H1 (cell line): ENCODE data around the gene MEF2C. TPM values are rescaled to one million over a fixed set of nuclear protein-coding genes. Genes with fewer than 3 reads are reported as not detected.
A peak's percentile ranks its signal among the peaks of the same experiment; 100 is the strongest.

Experiments
- CTCF ChIA-PET: fragments of 300-600 bp; sonication (Branson Sonifier 250); formaldehyde crosslinking; loops from one replicate; lab custom pipeline; 2021; ENCODE audit not compliant: partially characterized antibody; lab: Charles Lee
- POLR2A ChIA-PET: fragments of 300-600 bp; sonication (Branson Sonifier 250); formaldehyde crosslinking; loops from one replicate; lab custom pipeline; 2021; ENCODE audit warnings: inconsistent platforms; ENCODE audit not compliant: partially characterized antibody; lab: Charles Lee
- DNase-seq, 2 experiments: peaks; one replicate each; pipeline versions ENCODE4 v3.0.0 to v3.0.0-alpha.2; 2010 to 2022; ENCODE audit warnings: low spot score in 2 of 2, low read depth in 1 of 2, mixed read lengths in 1 of 2
- FAIRE-seq: peaks from 2 replicates; lab custom pipeline; 2011; peaks lifted over from hg19 to GRCh38; lab: Jason Lieb, UNC
- H2AFZ ChIP-seq: 2 replicates; pipeline ENCODE4 v1.8.1; 2012; ENCODE audit warnings: low read length, inconsistent platforms
- H2AK5ac ChIP-seq: 2 replicates; pipeline ENCODE4 v1.6.1; 2013; ENCODE audit warnings: low read depth, low read length
- H2BK120ac ChIP-seq: replicated peaks from 2 replicates; pipeline ENCODE3; 2013; ENCODE audit warnings: low read depth, low read length, inconsistent platforms
- H2BK12ac ChIP-seq: 2 replicates; pipeline ENCODE4 v1.6.1; 2013; ENCODE audit warnings: low read depth, low read length
- H2BK15ac ChIP-seq: 2 replicates; pipeline ENCODE4 v1.6.1; 2013; ENCODE audit warnings: low read length
- H2BK20ac ChIP-seq: 2 replicates; pipeline ENCODE4 v1.6.1; 2013; ENCODE audit warnings: low read length
- H2BK5ac ChIP-seq: 2 replicates; pipeline ENCODE4 v1.6.1; 2013; ENCODE audit warnings: low read depth, low read length
- H3K14ac ChIP-seq: 2 replicates; pipeline ENCODE4 v1.6.1; 2013; ENCODE audit warnings: inconsistent platforms; ENCODE audit not compliant: insufficient read length
- H3K18ac ChIP-seq: 2 replicates; pipeline ENCODE4 v1.6.1; 2013; ENCODE audit warnings: low read length; ENCODE audit errors: extremely low read depth
- H3K23ac ChIP-seq: 2 replicates; pipeline ENCODE4 v1.6.1; 2013; ENCODE audit warnings: inconsistent platforms; ENCODE audit not compliant: insufficient read length
- H3K23me2 ChIP-seq: 2 replicates; pipeline ENCODE4 v1.6.1; 2013; ENCODE audit warnings: low read depth, low read length
- H3K27ac ChIP-seq: 2 replicates; pipeline ENCODE4 v1.6.1; 2011; ENCODE audit warnings: low read depth, low read length, inconsistent platforms
- H3K27me3 ChIP-seq, 4 experiments: replicated peaks in 1 of 4; 1 replicate in 1 of 4; 2 replicates in 3 of 4; pipeline versions ENCODE4 v1.6.1 to v1.8.1; 2011 to 2013; ENCODE audit warnings: low read length in 3 of 4, mild to moderate bottlenecking in 3 of 4, inconsistent platforms in 2 of 4, mixed read lengths in 2 of 4, moderate library complexity in 1 of 4; ENCODE audit not compliant: control insufficient read depth in 3 of 4, insufficient read depth in 3 of 4; ENCODE audit errors: extremely low read depth in 1 of 4
- H3K36me3 ChIP-seq, 4 experiments: 2 replicates each; pipeline versions ENCODE4 v1.6.1 to v1.8.1; 2011 to 2013; ENCODE audit warnings: mild to moderate bottlenecking in 4 of 4, low read length in 3 of 4, moderate library complexity in 2 of 4, control low read depth in 1 of 4, inconsistent platforms in 1 of 4; ENCODE audit not compliant: insufficient read depth in 4 of 4, control insufficient read depth in 2 of 4
- H3K4ac ChIP-seq: replicated peaks from 2 replicates; pipeline ENCODE3; 2013; ENCODE audit warnings: low read length, low read depth, mixed read lengths, inconsistent platforms; ENCODE audit not compliant: insufficient read length
- H3K4me1 ChIP-seq, 4 experiments: replicated peaks in 1 of 4; 1 replicate in 1 of 4; 2 replicates in 3 of 4; pipeline versions ENCODE4 v1.6.1 to v1.8.1; 2011 to 2013; ENCODE audit warnings: low read length in 3 of 4, inconsistent platforms in 2 of 4, mixed read lengths in 1 of 4; ENCODE audit not compliant: insufficient read depth in 4 of 4, control insufficient read depth in 3 of 4
- H3K4me2 ChIP-seq, 2 experiments: 2 replicates each; pipeline versions ENCODE4 v1.6.1 to v1.8.1; 2011 to 2013; ENCODE audit warnings: low read depth in 2 of 2, low read length in 2 of 2, control low read depth in 1 of 2, inconsistent platforms in 1 of 2, mild to moderate bottlenecking in 1 of 2; ENCODE audit not compliant: insufficient read depth in 1 of 2
- H3K4me3 ChIP-seq, 4 experiments: fragments of 200-600, 300-600 bp in 1 of 4; sonication (generic), shearing (Covaris generic), sonication (Bioruptor Twin) in 1 of 4; 2 replicates each; pipeline versions ENCODE4 v1.5.1 to v1.8.1; 2011 to 2016; ENCODE audit warnings: low read length in 4 of 4, low read depth in 3 of 4, control low read depth in 2 of 4, inconsistent platforms in 2 of 4, mild to moderate bottlenecking in 2 of 4, mixed read lengths in 1 of 4, moderate library complexity in 1 of 4; ENCODE audit not compliant: insufficient read depth in 2 of 4; ENCODE audit errors: extremely low read depth in 1 of 4
- H3K56ac ChIP-seq: replicated peaks from 2 replicates; pipeline ENCODE3; 2013; ENCODE audit warnings: low read depth, mild to moderate bottlenecking, mixed read lengths, low read length, inconsistent platforms; ENCODE audit not compliant: insufficient read length
- H3K79me1 ChIP-seq: 2 replicates; pipeline ENCODE4 v1.6.1; 2013; ENCODE audit warnings: low read depth, low read length, control low read depth
- H3K79me2 ChIP-seq, 2 experiments: 2 replicates each; pipeline versions ENCODE4 v1.6.1 to v1.8.1; 2012 to 2013; ENCODE audit warnings: low read length in 2 of 2, mild to moderate bottlenecking in 2 of 2, inconsistent platforms in 1 of 2; ENCODE audit not compliant: insufficient read depth in 2 of 2, control insufficient read depth in 1 of 2
- H3K9ac ChIP-seq, 4 experiments: replicated peaks in 1 of 4; 1 replicate in 1 of 4; 2 replicates in 3 of 4; pipeline versions ENCODE4 v1.6.1 to v1.8.1; 2011 to 2013; ENCODE audit warnings: low read depth in 3 of 4, low read length in 3 of 4, control low read depth in 2 of 4, mild to moderate bottlenecking in 2 of 4, moderate library complexity in 2 of 4, inconsistent platforms in 1 of 4; ENCODE audit errors: extremely low read depth in 1 of 4
- H3K9me3 ChIP-seq, 2 experiments: 2 replicates each; pipeline versions ENCODE4 v1.6.1 to v1.8.1; 2012 to 2013; ENCODE audit warnings: mild to moderate bottlenecking in 2 of 2, moderate library complexity in 2 of 2, control low read depth in 1 of 2, inconsistent platforms in 1 of 2, low read depth in 1 of 2, low read length in 1 of 2, mixed read lengths in 1 of 2; ENCODE audit not compliant: insufficient read depth in 2 of 2
- H4K20me1 ChIP-seq, 2 experiments: replicated peaks in 1 of 2; 2 replicates each; pipeline versions ENCODE3 to v1.8.1; 2011 to 2013; ENCODE audit warnings: inconsistent platforms in 2 of 2, low read length in 2 of 2, mild to moderate bottlenecking in 1 of 2; ENCODE audit not compliant: insufficient read depth in 2 of 2, control insufficient read depth in 1 of 2
- H4K5ac ChIP-seq: 2 replicates; pipeline ENCODE4 v1.6.1; 2013; ENCODE audit warnings: low read length, low read depth, mixed read lengths, inconsistent platforms; ENCODE audit not compliant: insufficient read length
- H4K8ac ChIP-seq: 2 replicates; pipeline ENCODE4 v1.8.0; 2013; ENCODE audit warnings: mild to moderate bottlenecking, moderate library complexity, low read length, inconsistent platforms; ENCODE audit not compliant: insufficient read depth; ENCODE audit errors: extremely low read depth
- H4K91ac ChIP-seq: replicated peaks from 2 replicates; pipeline ENCODE3; 2013; ENCODE audit warnings: low read length, mixed read lengths, inconsistent platforms; ENCODE audit not compliant: insufficient read length
- CEBPB ChIP-seq: IDR thresholded peaks from 2 replicates; pipeline ENCODE4 v1.6.1; 2012; ENCODE audit warnings: low read depth, low read length
- CTCF ChIP-seq, 3 experiments: IDR thresholded peaks; 1 replicate in 2 of 3; 2 replicates in 1 of 3; pipeline versions ENCODE4 v1.5.1 to v1.6.1; 2011; ENCODE audit warnings: low read length in 3 of 3, mild to moderate bottlenecking in 3 of 3, inconsistent platforms in 2 of 3, low read depth in 1 of 3, moderate library complexity in 1 of 3; ENCODE audit not compliant: insufficient read depth in 1 of 3; ENCODE audit errors: control extremely low read depth in 1 of 3
- JUN ChIP-seq: IDR thresholded peaks from 2 replicates; pipeline ENCODE4 v1.6.1; 2011; ENCODE audit warnings: low read depth, mild to moderate bottlenecking, improper control_type of control experiment, low read length
- MAFK ChIP-seq: IDR thresholded peaks from 2 replicates; pipeline ENCODE4 v1.6.1; 2012; ENCODE audit warnings: low read depth, mild to moderate bottlenecking, improper control_type of control experiment, low read length
- RNF2 ChIP-seq: fragments of 200-900, 300-1000 bp; sonication (generic); IDR thresholded peaks from 2 replicates; pipeline ENCODE4 v1.7.1; 2016; ENCODE audit warnings: borderline replicate concordance, low read depth, mild to moderate bottlenecking, antibody characterized with exemption, low read length; ENCODE audit not compliant: poor library complexity, severe bottlenecking; ENCODE audit errors: missing control alignments
- WGBS, 2 experiments: shearing (Covaris generic) in 1 of 2; methylation state at CpG; one replicate each; pipeline versions ENCODE4 v1.1.6 to v1.1.7; 2013 to 2015; ENCODE audit warnings: low lambda C conversion rate in 2 of 2, mixed read lengths in 2 of 2, inconsistent platforms in 1 of 2, low coverage in 1 of 2, missing lambda C conversion rate in 1 of 2; ENCODE audit not compliant: insufficient replicate concordance in 2 of 2, insufficient coverage in 1 of 2, insufficient read length in 1 of 2; ENCODE audit errors: extremely low coverage in 1 of 2, missing lambda C conversion rate in 1 of 2; 5-methylcytosine and 5-hydroxymethylcytosine counted together
- polyA plus RNA-seq, 7 experiments: library from polyadenylated mRNA; depleted of rRNA in 3 of 7; stranded (reverse) in 5 of 7; unstranded in 2 of 7; fragments of >200 nt in 5 of 7; fragments of 200-250 nt in 2 of 7; gene quantifications; 1 replicate in 5 of 7; 2 replicates in 1 of 7; 4 replicates in 1 of 7; pipeline versions ENCODE4 v1.2.1 to v1.2.3, GENCODE V29; 2011 to 2013; ENCODE audit warnings: missing spikeins in 2 of 7, mixed read lengths in 2 of 7
- total RNA-seq: library from RNA; stranded (reverse); fragmentation: NEBNext Ultra II Directional; extraction: Animal tissue kit (Norgen Biotek cat#: 25700); gene quantifications from 2 replicates; pipeline ENCODE4 v1.2.1, GENCODE V29; 2021
- TF ChIP-seq, protein P1 (sequence below): IDR thresholded peaks from 2 replicates; pipeline ENCODE4 v1.6.1; 2011; ENCODE audit warnings: low read length, improper control_type of control experiment
- TF ChIP-seq, protein P2 (sequence below): IDR thresholded peaks from 2 replicates; pipeline ENCODE4 v1.6.1; 2012; ENCODE audit warnings: low read length, inconsistent platforms

MEF2C gene
- total and polyA plus RNA-seq, 2 of the 8 experiments (the other 6 are each of a cell fraction or from before 2014, with no cell fraction given) = 0.59 to 0.99 TPM

GRCh38 chr5:88687373-88687911, 195.5 kb downstream of the MEF2C start:
- CTCF ChIA-PET = no interaction called here
- Histone ChIP-seq H2BK12ac (no peak overlapping the region), H3K9ac (no peak overlapping the region), H3K56ac (no peak overlapping the region), H3K27me3 (peaks cover 87 to 99% (median 95%) of the 10 kb centered on the region in 4 experiments), H3K9me3 (no peaks in the 10 kb centered on the region), H3K18ac (no peak overlapping the region), H3K36me3 (no peaks in the 10 kb centered on the region), H2BK15ac (no peak overlapping the region), H3K79me2 (no peaks in the 10 kb centered on the region), H3K14ac (no peak overlapping the region), H3K4ac (no peak overlapping the region), H2BK120ac (no peak overlapping the region), H2BK5ac (no peak overlapping the region), H3K4me2 (peak overlapping the region; percentile 38 to 48; a peak in 3 of 4 replicates), H4K5ac (no peak overlapping the region), H4K20me1 (peaks cover 5 to 19% of the 10 kb centered on the region in 2 experiments), H3K4me3 (no peak overlapping the region; a peak in 2 of 8 replicates), H4K8ac (no peak overlapping the region), H4K91ac (no peak overlapping the region), H2BK20ac (no peak overlapping the region), H2AFZ (no peak overlapping the region), H3K23me2 (peaks cover 16% of the 10 kb centered on the region), H2AK5ac (no peak overlapping the region), H3K79me1 (no peaks in the 10 kb centered on the region), H3K23ac (no peak overlapping the region), H3K4me1 (peaks cover 24 to 35% (median 28%) of the 10 kb centered on the region in 4 experiments), H3K27ac (no peak overlapping the region)
- WGBS, 2 experiments = 4% methylated on average over 11 of the region's 11 CpGs; no CpG with 5 or more reads in 1 of the 2 experiments
- no peak for DNase-seq
- POLR2A ChIA-PET = interaction anchor here (1.4 kb wide), 1 partner anchor 23 kb away, joined by 6 read pairs; no protein-coding TSS in a partner anchor
- FAIRE-seq = no peak
- TF ChIP-seq JUN = no peak
- TF ChIP-seq CEBPB = no peak
- TF ChIP-seq, protein P1, sequence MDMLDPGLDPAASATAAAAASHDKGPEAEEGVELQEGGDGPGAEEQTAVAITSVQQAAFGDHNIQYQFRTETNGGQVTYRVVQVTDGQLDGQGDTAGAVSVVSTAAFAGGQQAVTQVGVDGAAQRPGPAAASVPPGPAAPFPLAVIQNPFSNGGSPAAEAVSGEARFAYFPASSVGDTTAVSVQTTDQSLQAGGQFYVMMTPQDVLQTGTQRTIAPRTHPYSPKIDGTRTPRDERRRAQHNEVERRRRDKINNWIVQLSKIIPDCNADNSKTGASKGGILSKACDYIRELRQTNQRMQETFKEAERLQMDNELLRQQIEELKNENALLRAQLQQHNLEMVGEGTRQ = no peak
- TF ChIP-seq MAFK = no peak
- peak; percentile 94 for TF ChIP-seq RNF2
- TF ChIP-seq, protein P2, sequence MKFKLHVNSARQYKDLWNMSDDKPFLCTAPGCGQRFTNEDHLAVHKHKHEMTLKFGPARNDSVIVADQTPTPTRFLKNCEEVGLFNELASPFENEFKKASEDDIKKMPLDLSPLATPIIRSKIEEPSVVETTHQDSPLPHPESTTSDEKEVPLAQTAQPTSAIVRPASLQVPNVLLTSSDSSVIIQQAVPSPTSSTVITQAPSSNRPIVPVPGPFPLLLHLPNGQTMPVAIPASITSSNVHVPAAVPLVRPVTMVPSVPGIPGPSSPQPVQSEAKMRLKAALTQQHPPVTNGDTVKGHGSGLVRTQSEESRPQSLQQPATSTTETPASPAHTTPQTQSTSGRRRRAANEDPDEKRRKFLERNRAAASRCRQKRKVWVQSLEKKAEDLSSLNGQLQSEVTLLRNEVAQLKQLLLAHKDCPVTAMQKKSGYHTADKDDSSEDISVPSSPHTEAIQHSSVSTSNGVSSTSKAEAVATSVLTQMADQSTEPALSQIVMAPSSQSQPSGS = no peak
- no peak for TF ChIP-seq CTCF (IDR thresholded peaks at IDR 0.05; ENCODE audit: control extremely low read depth in 1 of 3, insufficient read depth in 1 of 3, low read depth in 1 of 3, low read length in 3 of 3)
